ENCODE results near the gene RCAN2. TPM values are rescaled to one million over a fixed set of nuclear protein-coding genes. Genes with fewer than 3 reads are reported as not detected.
A peak's percentile ranks its signal among the peaks of the same experiment; 100 is the strongest.

Gene RCAN2
- total RNA-seq, 1 experiment from 2014 or later: not detected

GRCh38 chr6:46501136-46502089, 10.2 kb upstream of the RCAN2 start:
- in situ Hi-C loops (cut with HindIII; ENCODE audit: low sequenced_read_pairs): no loop called here
- DNase-seq (ENCODE audit: low spot score): no peak

GRCh38 chr6:46500382-46500781, 9.1 kb upstream of the RCAN2 start:
- DNase-seq (ENCODE audit: low spot score): no peak
- in situ Hi-C loops (cut with HindIII; ENCODE audit: low sequenced_read_pairs): no loop called here

GRCh38 chr6:46491628-46492547, 639 bp upstream of the RCAN2 start:
- in situ Hi-C loops (cut with HindIII; ENCODE audit: low sequenced_read_pairs): no loop called here
- peak; percentile 89 for DNase-seq (ENCODE audit: low spot score)

GRCh38 chr6:46490425-46491200, 636 bp downstream of the RCAN2 start:
- peak; percentile 71 for DNase-seq (ENCODE audit: low spot score)
- in situ Hi-C loops (cut with HindIII; ENCODE audit: low sequenced_read_pairs): no loop called here

- no peak for DNase-seq (ENCODE audit: low spot score)
- in situ Hi-C loops (cut with HindIII; ENCODE audit: low sequenced_read_pairs): no loop called here
Observed at GRCh38 chr6:46486181-46486580, 5.1 kb downstream of the RCAN2 start.

- in situ Hi-C loops (cut with HindIII; ENCODE audit: low sequenced_read_pairs): no loop called here
- DNase-seq (ENCODE audit: low spot score): no peak
Observed at GRCh38 chr6:46484081-46484820, 7.0 kb downstream of the RCAN2 start.

GRCh38 chr6:46476301-46476700, 14.9 kb downstream of the RCAN2 start:
- DNase-seq (ENCODE audit: low spot score): no peak
- in situ Hi-C loops (cut with HindIII; ENCODE audit: low sequenced_read_pairs): no loop called here

- in situ Hi-C loops (cut with HindIII; ENCODE audit: low sequenced_read_pairs): no loop called here
- DNase-seq (ENCODE audit: low spot score): no peak
Observed at GRCh38 chr6:46473881-46474280, 17.4 kb downstream of the RCAN2 start.

GRCh38 chr6:46472243-46472642, 19.0 kb downstream of the RCAN2 start:
- in situ Hi-C loops (cut with HindIII; ENCODE audit: low sequenced_read_pairs): no loop called here
- DNase-seq (ENCODE audit: low spot score): no peak

- in situ Hi-C loops (cut with HindIII; ENCODE audit: low sequenced_read_pairs): no loop called here
- peak; percentile 67 for DNase-seq (ENCODE audit: low spot score)
Observed at GRCh38 chr6:46469021-46469420, 22.2 kb downstream of the RCAN2 start.

GRCh38 chr6:46468403-46469010, 22.7 kb downstream of the RCAN2 start:
- no peak for DNase-seq (ENCODE audit: low spot score)
- in situ Hi-C loops (cut with HindIII; ENCODE audit: low sequenced_read_pairs): no loop called here

GRCh38 chr6:46466570-46466969, 24.7 kb downstream of the RCAN2 start:
- in situ Hi-C loops (cut with HindIII; ENCODE audit: low sequenced_read_pairs): no loop called here
- DNase-seq (ENCODE audit: low spot score): no peak

- DNase-seq (ENCODE audit: low spot score): no peak
- in situ Hi-C loops (cut with HindIII; ENCODE audit: low sequenced_read_pairs): no loop called here
Observed at GRCh38 chr6:46465294-46466165, 25.7 kb downstream of the RCAN2 start.

GRCh38 chr6:46456297-46456696, 35.0 kb downstream of the RCAN2 start:
- DNase-seq (ENCODE audit: low spot score): no peak
- in situ Hi-C loops (cut with HindIII; ENCODE audit: low sequenced_read_pairs): no loop called here

GRCh38 chr6:46454691-46455090, 36.6 kb downstream of the RCAN2 start:
- DNase-seq (ENCODE audit: low spot score): no peak
- in situ Hi-C loops (cut with HindIII; ENCODE audit: low sequenced_read_pairs): no loop called here

- DNase-seq (ENCODE audit: low spot score): peak; percentile 56
- in situ Hi-C loops (cut with HindIII; ENCODE audit: low sequenced_read_pairs): no loop called here
Observed at GRCh38 chr6:46453741-46454316, 37.4 kb downstream of the RCAN2 start.

GRCh38 chr6:46453216-46453615, 38.0 kb downstream of the RCAN2 start:
- DNase-seq (ENCODE audit: low spot score): peak; percentile 89
- in situ Hi-C loops (cut with HindIII; ENCODE audit: low sequenced_read_pairs): no loop called here
